Esophagus squamous epithelium (tissue), 5 donors: ENCODE measurements around the gene TAB3. TPM values are rescaled to one million over a fixed set of nuclear protein-coding genes. Genes with fewer than 3 reads are reported as not detected.

Source experiments
- DNase-seq: peaks from one replicate; lab custom pipeline; 2025; lab: John Stamatoyannopoulos, UW
- H3K27ac ChIP-seq, 4 donors: fragments of 200-600 bp; sonication (generic); one replicate each; pipeline ENCODE4 v1.5.1; 2016 to 2019; ENCODE audit warnings: mild to moderate bottlenecking in 1 of 4
- H3K27me3 ChIP-seq, 4 donors: fragments of 200-600 bp; sonication (generic); 1 replicate in 3 of 4; 2 replicates in 1 of 4; pipeline versions ENCODE4 v1.5.1 to v1.6.0; 2017 to 2021; ENCODE audit warnings: antibody characterized with exemption in 1 of 4
- H3K36me3 ChIP-seq, 3 donors: fragments of 200-600 bp; sonication (generic); one replicate each; pipeline ENCODE4 v1.5.1; 2016 to 2019
- H3K4me1 ChIP-seq, 3 donors: fragments of 200-600 bp; sonication (generic); one replicate each; pipeline ENCODE4 v1.5.1; 2017 to 2019
- H3K4me3 ChIP-seq, 4 donors: fragments of 200-600 bp; sonication (generic); 1 replicate in 3 of 4; 2 replicates in 1 of 4; pipeline ENCODE4 v1.5.1; 2016 to 2019; ENCODE audit warnings: mild to moderate bottlenecking in 2 of 4, moderate library complexity in 1 of 4
- H3K9me3 ChIP-seq, 3 donors: fragments of 200-600 bp; sonication (generic); one replicate each; pipeline ENCODE4 v1.5.1; 2016 to 2019
- POLR2A ChIP-seq, 4 donors: fragments of 450-650 bp; IDR thresholded peaks; one replicate each; pipeline ENCODE4 v1.6.1; 2017; ENCODE audit warnings: antibody characterized with exemption in 4 of 4, mild to moderate bottlenecking in 4 of 4, moderate library complexity in 3 of 4
- WGBS, 2 donors: methylation state at CpG; one replicate each; pipeline ENCODE4 v1.1.5; 2018; 5-methylcytosine and 5-hydroxymethylcytosine counted together
- intact Hi-C: fragments of 100-400 bp; cut with DNase I; formaldehyde crosslinking; loops from one replicate; pipeline ENCODE4 v1.15.0; 2022
- total RNA-seq, 4 donors: library from RNA; depleted of rRNA; stranded (reverse); fragments of >200 nt; gene quantifications; one replicate each; pipeline ENCODE4 v1.1.0, GENCODE V29; 2016
- TF ChIP-seq, protein P1 (sequence below), 6 experiments: fragments of 450-650 bp in 4 of 6; fragments of 200-600 bp in 2 of 6; sonication (generic) in 2 of 6; IDR thresholded peaks; one replicate each; pipeline ENCODE4 v1.5.1; 2016 to 2019; ENCODE audit warnings: antibody characterized with exemption in 6 of 6, mild to moderate bottlenecking in 4 of 6, moderate library complexity in 4 of 6
- donor health status: DM: yes; HTN: yes; CAD: no.

TAB3 gene
- total RNA-seq, 4 donors from 2014 or later: 33.1 to 48.1 (median 35.8) TPM

DNA sequence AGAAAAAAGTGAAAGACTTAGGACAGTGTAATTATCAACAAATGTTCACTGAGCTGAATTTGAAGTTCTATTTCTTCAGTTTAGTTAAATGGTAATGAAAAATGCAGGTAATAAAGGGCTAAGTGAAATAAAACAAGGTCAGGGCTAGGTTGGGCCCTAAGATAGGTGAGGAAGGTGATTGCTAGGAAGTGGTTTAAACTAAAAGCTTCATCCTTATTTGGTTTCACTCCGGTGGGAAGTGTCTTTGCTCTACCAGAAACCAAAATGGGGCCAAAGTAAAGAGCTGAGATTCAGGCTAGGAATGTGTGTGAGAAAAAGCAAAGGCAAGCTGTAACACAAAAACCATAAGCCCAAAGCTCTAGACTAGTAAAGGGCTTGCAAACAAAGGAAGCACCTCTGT lies 31.0 kb downstream of the TAB3 start:
- no peak overlapping the region for H3K27ac ChIP-seq
- H3K36me3 ChIP-seq: peaks cover 0 to 56% (median 0%) of the 10 kb centered on the region in 3 donors
- TF ChIP-seq, protein P1, sequence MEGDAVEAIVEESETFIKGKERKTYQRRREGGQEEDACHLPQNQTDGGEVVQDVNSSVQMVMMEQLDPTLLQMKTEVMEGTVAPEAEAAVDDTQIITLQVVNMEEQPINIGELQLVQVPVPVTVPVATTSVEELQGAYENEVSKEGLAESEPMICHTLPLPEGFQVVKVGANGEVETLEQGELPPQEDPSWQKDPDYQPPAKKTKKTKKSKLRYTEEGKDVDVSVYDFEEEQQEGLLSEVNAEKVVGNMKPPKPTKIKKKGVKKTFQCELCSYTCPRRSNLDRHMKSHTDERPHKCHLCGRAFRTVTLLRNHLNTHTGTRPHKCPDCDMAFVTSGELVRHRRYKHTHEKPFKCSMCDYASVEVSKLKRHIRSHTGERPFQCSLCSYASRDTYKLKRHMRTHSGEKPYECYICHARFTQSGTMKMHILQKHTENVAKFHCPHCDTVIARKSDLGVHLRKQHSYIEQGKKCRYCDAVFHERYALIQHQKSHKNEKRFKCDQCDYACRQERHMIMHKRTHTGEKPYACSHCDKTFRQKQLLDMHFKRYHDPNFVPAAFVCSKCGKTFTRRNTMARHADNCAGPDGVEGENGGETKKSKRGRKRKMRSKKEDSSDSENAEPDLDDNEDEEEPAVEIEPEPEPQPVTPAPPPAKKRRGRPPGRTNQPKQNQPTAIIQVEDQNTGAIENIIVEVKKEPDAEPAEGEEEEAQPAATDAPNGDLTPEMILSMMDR (IDR thresholded peaks at IDR 0.05): no peak
- TF ChIP-seq POLR2A (IDR thresholded peaks at IDR 0.05): no peak
- no peak for DNase-seq
- WGBS, 2 donors: 72 to 73% methylated on average over 1 of the region's 1 CpG
- H3K4me3 ChIP-seq: no peak overlapping the region
- intact Hi-C loops: no loop called here
- H3K27me3 ChIP-seq: no peaks in the 10 kb centered on the region
- H3K9me3 ChIP-seq: no peaks in the 10 kb centered on the region
- H3K4me1 ChIP-seq: no peaks in the 10 kb centered on the region

DNA sequence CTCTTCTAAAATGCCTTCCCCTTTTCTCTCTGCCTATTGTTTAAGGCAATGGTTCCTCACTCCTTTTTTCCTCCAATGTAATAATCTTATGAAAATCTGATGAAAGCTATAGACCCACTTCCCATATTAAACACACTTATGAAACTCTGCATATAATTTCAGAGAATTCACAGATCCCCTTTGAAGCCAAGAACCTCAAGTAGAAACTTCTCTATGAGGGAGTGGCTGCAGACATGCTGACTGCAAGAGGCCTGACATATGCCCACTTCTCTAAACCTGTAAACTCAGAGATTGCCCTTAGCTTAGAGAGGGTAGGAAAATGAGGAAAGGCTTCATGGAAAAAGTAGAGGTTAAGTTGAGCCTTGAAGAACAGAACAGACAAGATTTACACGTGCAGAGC lies 37.6 kb downstream of the TAB3 start:
- TF ChIP-seq, protein P1 (IDR thresholded peaks at IDR 0.05): no peak
- no peak for TF ChIP-seq POLR2A (IDR thresholded peaks at IDR 0.05)
- Histone ChIP-seq H3K27me3 (no peaks in the 10 kb centered on the region), H3K36me3 (peaks cover 0 to 71% (median 0%) of the 10 kb centered on the region in 3 donors), H3K4me3 (no peak overlapping the region), H3K9me3 (no peaks in the 10 kb centered on the region), H3K4me1 (no peaks in the 10 kb centered on the region), H3K27ac (no peak overlapping the region)
- no peak for DNase-seq
- 63 to 93% methylated on average over 1 of the region's 1 CpG for WGBS, 2 donors
- intact Hi-C loops: no loop called here

- no peaks in the 10 kb centered on the region for H3K4me1 ChIP-seq
- no peaks in the 10 kb centered on the region for H3K27me3 ChIP-seq
- no peak overlapping the region for H3K27ac ChIP-seq
- no peak for TF ChIP-seq POLR2A (IDR thresholded peaks at IDR 0.05)
- TF ChIP-seq, protein P1 (IDR thresholded peaks at IDR 0.05): no peak
- DNase-seq: no peak
- H3K36me3 ChIP-seq: peaks cover 0 to 90% (median 6%) of the 10 kb centered on the region in 3 donors
- 92 to 100% methylated on average over 3 to 4 of the region's 4 CpGs for WGBS, 2 donors
- H3K4me3 ChIP-seq: no peak overlapping the region
- no peaks in the 10 kb centered on the region for H3K9me3 ChIP-seq
- intact Hi-C loops: no loop called here
Measured at GRCh38 chrX:30835373-30835772, 53.7 kb downstream of the TAB3 start.

GRCh38 chrX:30833896-30834295 lies 55.2 kb downstream of the TAB3 start:
- TF ChIP-seq, protein P1 (IDR thresholded peaks at IDR 0.05): no peak
- no peak for TF ChIP-seq POLR2A (IDR thresholded peaks at IDR 0.05)
- no peak for DNase-seq
- no peak overlapping the region for H3K4me3 ChIP-seq
- H3K27ac ChIP-seq: no peak overlapping the region
- H3K27me3 ChIP-seq: no peaks in the 10 kb centered on the region
- 81 to 92% methylated on average over 4 of the region's 4 CpGs for WGBS, 2 donors
- no peaks in the 10 kb centered on the region for H3K9me3 ChIP-seq
- no peaks in the 10 kb centered on the region for H3K4me1 ChIP-seq
- H3K36me3 ChIP-seq: peaks cover 0 to 84% (median 6%) of the 10 kb centered on the region in 3 donors
- intact Hi-C loops: no loop called here

DNA sequence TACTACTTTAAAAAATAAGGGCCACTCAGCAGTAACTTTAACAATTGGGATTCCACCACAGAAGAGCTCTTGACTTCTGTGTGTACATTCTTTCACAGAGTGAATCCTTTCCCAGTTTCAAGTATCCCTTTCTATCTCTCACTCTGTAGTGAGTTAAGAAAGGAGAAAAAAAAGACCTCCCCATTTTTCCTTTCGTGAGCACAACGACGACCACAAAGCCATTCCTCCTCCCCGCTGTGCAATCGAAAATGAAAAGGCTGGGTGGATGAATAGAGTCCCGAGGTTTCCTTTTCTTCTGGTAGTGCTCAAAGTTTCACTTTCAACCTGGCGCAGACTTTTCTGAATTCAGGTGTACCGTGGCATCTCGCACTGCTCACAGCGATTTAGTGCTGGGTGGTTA lies 58.0 kb downstream of the TAB3 start:
- Histone ChIP-seq H3K36me3 (peaks cover 0 to 56% (median 0%) of the 10 kb centered on the region in 3 donors), H3K27ac (no peak overlapping the region), H3K4me1 (no peaks in the 10 kb centered on the region), H3K9me3 (no peaks in the 10 kb centered on the region), H3K27me3 (no peaks in the 10 kb centered on the region), H3K4me3 (no peak overlapping the region)
- no peak for DNase-seq
- WGBS, 2 donors: 59% methylated on average over 10 of the region's 10 CpGs; no CpG with 5 or more reads in 1 of the 2 donors
- no peak for TF ChIP-seq POLR2A (IDR thresholded peaks at IDR 0.05)
- TF ChIP-seq, protein P1 (IDR thresholded peaks at IDR 0.05): no peak
- intact Hi-C loops: no loop called here
